Measurements from ENCODE around the gene NPHP4.

The NPHP4 gene

GRCh38 chr1:5999711-6000443, 7.7 kb upstream of the NPHP4 start:
- no peak overlapping the region for H3K9ac ChIP-seq (ENCODE audit: low read length)
- no peak for TF ChIP-seq EZH2phosphoT487 (IDR thresholded peaks at IDR 0.05; ENCODE audit: low read length)
- no peak for TF ChIP-seq CTCF (IDR thresholded peaks at IDR 0.05; ENCODE audit: low read length)
- TF ChIP-seq EZH2 (optimal IDR thresholded peaks at IDR 0.05; ENCODE audit: low read depth, low read length), result no peak
- no peak for DNase-seq
- H3K79me2 ChIP-seq (ENCODE audit: low read length), result peaks cover 100% of the 10 kb centered on the region
- no peak overlapping the region for H3K4me2 ChIP-seq (ENCODE audit: low read depth, low read length)
- H3F3A ChIP-seq (ENCODE audit: insufficient read depth, low read length), result no peaks in the 10 kb centered on the region
- peaks cover 17% of the 10 kb centered on the region for H4K20me1 ChIP-seq (ENCODE audit: insufficient read depth, low read length)
- peaks cover 8% of the 10 kb centered on the region; the same call in 1 of the 2 replicates for H3K4me1 ChIP-seq (ENCODE audit: low read length)
- no peak overlapping the region for H3K27ac ChIP-seq (ENCODE audit: low read length)
- H2AFZ ChIP-seq (ENCODE audit: low read length), result no peak overlapping the region
- no peaks in the 10 kb centered on the region for H3K27me3 ChIP-seq (replicated peaks; ENCODE audit: insufficient read depth, low read length)
- H3K9me2 ChIP-seq (replicated peaks; ENCODE audit: insufficient read depth, low read length), result no peaks in the 10 kb centered on the region
- no peaks in the 10 kb centered on the region for H3K9me3 ChIP-seq (replicated peaks; ENCODE audit: insufficient read depth, low read length)
- no peaks in the 10 kb centered on the region for H3K36me3 ChIP-seq (replicated peaks; ENCODE audit: insufficient read depth, low read length)
- no peak overlapping the region for H3K4me3 ChIP-seq (ENCODE audit: low read length)

- no peak for DNase-seq
- H3K9me3 ChIP-seq (replicated peaks; ENCODE audit: insufficient read depth, low read length), result no peaks in the 10 kb centered on the region
- TF ChIP-seq EZH2phosphoT487 (IDR thresholded peaks at IDR 0.05; ENCODE audit: low read length) (no peak), CTCF (IDR thresholded peaks at IDR 0.05; ENCODE audit: low read length) (no peak), EZH2 (optimal IDR thresholded peaks at IDR 0.05; ENCODE audit: low read depth, low read length) (no peak)
- H3K36me3 ChIP-seq (replicated peaks; ENCODE audit: insufficient read depth, low read length), result no peaks in the 10 kb centered on the region
- no peak overlapping the region for H3K4me2 ChIP-seq (ENCODE audit: low read depth, low read length)
- H3K4me3 ChIP-seq (ENCODE audit: low read length), result no peak overlapping the region
- H2AFZ ChIP-seq (ENCODE audit: low read length), result no peak overlapping the region
- H4K20me1 ChIP-seq (ENCODE audit: insufficient read depth, low read length), result peaks cover 14% of the 10 kb centered on the region
- H3K4me1 ChIP-seq (ENCODE audit: low read length), result peaks cover 13% of the 10 kb centered on the region; the same call in 1 of the 2 replicates
- peaks cover 100% of the 10 kb centered on the region for H3K79me2 ChIP-seq (ENCODE audit: low read length)
- peaks cover 7% of the 10 kb centered on the region; the same call in 1 of the 2 replicates for H3F3A ChIP-seq (ENCODE audit: insufficient read depth, low read length)
- no peaks in the 10 kb centered on the region for H3K9me2 ChIP-seq (replicated peaks; ENCODE audit: insufficient read depth, low read length)
- no peaks in the 10 kb centered on the region for H3K27me3 ChIP-seq (replicated peaks; ENCODE audit: insufficient read depth, low read length)
- no peak overlapping the region for H3K27ac ChIP-seq (ENCODE audit: low read length)
- no peak overlapping the region for H3K9ac ChIP-seq (ENCODE audit: low read length)
These were observed 6.7 kb upstream of the NPHP4 start for GRCh38 chr1:5998906-5999301.

GRCh38 chr1:5998051-5998905, 6.1 kb upstream of the NPHP4 start:
- Histone ChIP-seq H3K27ac (ENCODE audit: low read length) (no peak overlapping the region), H2AFZ (ENCODE audit: low read length) (no peak overlapping the region), H3K9me3 (replicated peaks; ENCODE audit: insufficient read depth, low read length) (no peaks in the 10 kb centered on the region), H3F3A (ENCODE audit: insufficient read depth, low read length) (peaks cover 13% of the 10 kb centered on the region; the same call in 1 of the 2 replicates), H4K20me1 (ENCODE audit: insufficient read depth, low read length) (peaks cover 14% of the 10 kb centered on the region), H3K27me3 (replicated peaks; ENCODE audit: insufficient read depth, low read length) (no peaks in the 10 kb centered on the region), H3K79me2 (ENCODE audit: low read length) (peaks cover 100% of the 10 kb centered on the region), H3K9me2 (replicated peaks; ENCODE audit: insufficient read depth, low read length) (no peaks in the 10 kb centered on the region), H3K4me1 (ENCODE audit: low read length) (peaks cover 13% of the 10 kb centered on the region; the same call in 1 of the 2 replicates), H3K9ac (ENCODE audit: low read length) (no peak overlapping the region), H3K4me2 (ENCODE audit: low read depth, low read length) (no peak overlapping the region), H3K4me3 (ENCODE audit: low read length) (no peak overlapping the region), H3K36me3 (replicated peaks; ENCODE audit: insufficient read depth, low read length) (no peaks in the 10 kb centered on the region)
- DNase-seq, result no peak
- no peak for TF ChIP-seq EZH2 (optimal IDR thresholded peaks at IDR 0.05; ENCODE audit: low read depth, low read length)
- TF ChIP-seq EZH2phosphoT487 (IDR thresholded peaks at IDR 0.05; ENCODE audit: low read length), result no peak
- no peak for TF ChIP-seq CTCF (IDR thresholded peaks at IDR 0.05; ENCODE audit: low read length)

All from MM.1S (cell line).